H1 (cell line): ENCODE data around the gene OXA1L.

ENCODE experiments used
- CTCF ChIP-seq, 3 experiments: IDR thresholded peaks; 1 replicate in 2 of 3; 2 replicates in 1 of 3; pipeline versions ENCODE4 v1.5.1 to v1.6.1; 2011; ENCODE audit warnings: low read length in 3 of 3, mild to moderate bottlenecking in 3 of 3, inconsistent platforms in 2 of 3, low read depth in 1 of 3, moderate library complexity in 1 of 3; ENCODE audit not compliant: insufficient read depth in 1 of 3; ENCODE audit errors: control extremely low read depth in 1 of 3
- EP300 ChIP-seq, 2 experiments: IDR thresholded peaks; 1 replicate in 1 of 2; 2 replicates in 1 of 2; pipeline ENCODE4 v1.6.1; 2011 to 2012; ENCODE audit warnings: low read depth in 2 of 2, low read length in 2 of 2, mild to moderate bottlenecking in 2 of 2, borderline replicate concordance in 1 of 2, inconsistent platforms in 1 of 2, moderate library complexity in 1 of 2
- EZH2 ChIP-seq: fragments of 200-600 bp; sonication (generic); IDR thresholded peaks from 2 replicates; pipeline ENCODE4 v1.7.1; 2012; ENCODE audit warnings: low read depth, mild to moderate bottlenecking, moderate library complexity, low read length, inconsistent platforms; ENCODE audit not compliant: severe bottlenecking
- GTF2F1 ChIP-seq: IDR thresholded peaks from 2 replicates; pipeline ENCODE4 v1.6.1; 2012; ENCODE audit warnings: low read depth, low read length, improper control_type of control experiment, borderline replicate concordance
- HDAC6 ChIP-seq: IDR thresholded peaks from one replicate; pipeline ENCODE4 v1.7.1; 2012; ENCODE audit warnings: low read depth, mild to moderate bottlenecking, inconsistent platforms, low read length, moderate library complexity
- JUN ChIP-seq: IDR thresholded peaks from 2 replicates; pipeline ENCODE4 v1.6.1; 2011; ENCODE audit warnings: low read depth, mild to moderate bottlenecking, improper control_type of control experiment, low read length
- KDM1A ChIP-seq: fragments of 200-600, 300-600 bp; sonication (generic); IDR thresholded peaks from 2 replicates; pipeline ENCODE4 v1.7.1; 2016; ENCODE audit warnings: mild to moderate bottlenecking, low read length, borderline replicate concordance
- KDM5A ChIP-seq: fragments of 200-600 bp; IDR thresholded peaks from 2 replicates; pipeline ENCODE4 v1.7.1; 2012; ENCODE audit warnings: mild to moderate bottlenecking, low read length, inconsistent platforms, mixed read lengths
- POLR2A ChIP-seq, 2 experiments: IDR thresholded peaks; 1 replicate in 1 of 2; 2 replicates in 1 of 2; pipeline ENCODE4 v1.6.1; 2011; ENCODE audit warnings: low read depth in 2 of 2, low read length in 2 of 2, mild to moderate bottlenecking in 2 of 2; ENCODE audit errors: control extremely low read depth in 1 of 2
- TAF1 ChIP-seq: IDR thresholded peaks from 2 replicates; pipeline ENCODE4 v1.6.1; 2011; ENCODE audit warnings: mild to moderate bottlenecking, low read depth, low read length
- TCF12 ChIP-seq: IDR thresholded peaks from 2 replicates; pipeline ENCODE4 v1.6.1; 2011; ENCODE audit warnings: low read depth, mild to moderate bottlenecking, low read length
- ZNF274 ChIP-seq: IDR thresholded peaks from 2 replicates; pipeline ENCODE4 v1.7.0; 2012; ENCODE audit warnings: low read length, borderline replicate concordance; ENCODE audit errors: extremely low read depth
- TF ChIP-seq, protein P1 (sequence below): IDR thresholded peaks from 2 replicates; pipeline ENCODE4 v1.6.1; 2012; ENCODE audit warnings: inconsistent platforms

- TF ChIP-seq CTCF (IDR thresholded peaks at IDR 0.05; ENCODE audit: control extremely low read depth in 1 of 3, insufficient read depth in 1 of 3, low read depth in 1 of 3, low read length in 3 of 3) (no peak), TAF1 (no peak), GTF2F1 (no peak), KDM1A (no peak), POLR2A (IDR thresholded peaks at IDR 0.05; ENCODE audit: control extremely low read depth in 1 of 2, low read depth in 2 of 2, low read length in 2 of 2) (no peak), ZNF274 (no peak), KDM5A (no peak), JUN (no peak), HDAC6 (no peak), EP300 (IDR thresholded peaks at IDR 0.05; ENCODE audit: borderline replicate concordance in 1 of 2, low read depth in 2 of 2, low read length in 2 of 2) (no peak), TCF12 (no peak), EZH2 (no peak)
- TF ChIP-seq, protein P1, sequence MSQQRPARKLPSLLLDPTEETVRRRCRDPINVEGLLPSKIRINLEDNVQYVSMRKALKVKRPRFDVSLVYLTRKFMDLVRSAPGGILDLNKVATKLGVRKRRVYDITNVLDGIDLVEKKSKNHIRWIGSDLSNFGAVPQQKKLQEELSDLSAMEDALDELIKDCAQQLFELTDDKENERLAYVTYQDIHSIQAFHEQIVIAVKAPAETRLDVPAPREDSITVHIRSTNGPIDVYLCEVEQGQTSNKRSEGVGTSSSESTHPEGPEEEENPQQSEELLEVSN, result no peak
These were observed 11.6 kb downstream of the OXA1L start for GRCh38 chr14:22778084-22778483.
